ENCODE measurements around the gene MRPL44. TPM values are rescaled to one million over a fixed set of nuclear protein-coding genes. Genes with fewer than 3 reads are reported as not detected.

The MRPL44 gene
- 26.2 and 28.6 TPM in 2 replicates for total RNA-seq

DNA sequence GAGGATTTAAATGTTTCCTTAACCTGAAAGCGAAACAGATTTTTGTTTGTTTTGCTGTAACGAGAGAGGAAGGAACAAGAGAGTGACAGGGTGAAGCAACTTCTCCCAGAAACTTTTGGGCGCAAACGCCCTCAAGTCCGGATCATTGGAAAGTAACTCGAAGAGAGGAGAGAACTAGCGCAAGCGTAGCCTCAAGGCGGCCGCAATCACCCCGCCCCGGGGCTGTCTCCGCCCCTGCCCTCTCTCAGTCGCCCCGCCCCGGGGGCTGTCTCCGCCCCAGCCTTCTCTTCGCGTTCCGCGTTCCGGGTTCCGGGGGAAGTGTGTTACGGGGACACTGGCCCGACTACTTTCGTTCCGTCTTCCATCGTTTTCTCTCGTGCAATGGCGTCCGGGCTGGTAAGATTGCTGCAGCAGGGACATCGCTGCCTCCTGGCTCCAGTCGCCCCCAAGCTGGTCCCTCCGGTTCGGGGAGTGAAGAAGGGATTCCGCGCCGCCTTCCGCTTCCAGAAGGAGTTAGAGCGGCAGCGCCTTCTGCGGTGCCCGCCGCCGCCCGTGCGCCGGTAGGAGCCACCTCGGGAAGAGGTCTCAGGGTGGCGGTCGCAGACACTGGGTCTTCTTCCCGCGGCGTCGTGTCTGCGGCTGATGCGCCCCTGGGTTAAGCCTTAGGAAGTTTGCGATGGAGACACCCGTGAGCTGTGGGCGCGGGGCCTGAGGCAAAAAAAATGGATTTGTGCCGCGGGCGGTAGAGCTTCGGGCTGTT is at the start of gene MRPL44:
Gene MRPL44, plus strand, starts transcription at position 372 of the 760 bp plus-strand sequence. Its CDS starts 10 bp downstream, at position 382.
- peak; percentile 87 to 94 for DNase-seq (ENCODE audit: low read depth in 2 of 2)

DNA sequence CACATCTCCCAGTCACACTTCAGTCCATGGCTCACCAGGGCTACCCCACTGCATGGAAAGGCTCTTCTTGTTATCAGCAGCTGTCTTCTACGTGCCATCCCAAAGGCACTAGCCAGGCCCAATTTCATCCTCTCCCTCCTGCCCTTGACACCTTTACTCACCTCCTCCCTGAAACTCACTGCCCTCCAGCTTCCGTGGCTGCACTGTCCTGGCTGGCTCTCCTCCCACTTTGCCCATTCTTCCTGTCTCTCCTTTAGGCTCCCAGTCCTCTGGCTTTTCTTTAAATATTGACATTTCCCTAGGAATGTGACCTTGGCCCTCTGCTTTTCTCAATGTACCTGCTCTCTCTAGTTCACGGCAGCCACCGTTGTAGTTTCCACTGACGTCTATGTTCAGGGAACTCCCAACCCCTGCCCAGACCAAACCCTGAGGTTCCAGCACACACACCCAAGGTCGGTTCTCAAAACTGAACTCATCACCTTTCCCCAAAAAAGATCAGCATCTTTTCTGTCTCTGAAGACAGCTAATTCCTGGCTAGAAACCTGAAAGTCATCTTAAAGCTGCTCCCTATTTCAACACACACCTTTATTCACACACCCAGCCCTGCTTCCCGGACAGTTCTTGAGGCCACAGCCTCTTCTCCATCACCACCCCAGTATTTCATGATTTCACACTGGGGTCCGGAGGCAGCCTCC is 48.8 kb upstream of the MRPL44 start:
- no peak for DNase-seq (ENCODE audit: low read depth in 2 of 2)

DNA sequence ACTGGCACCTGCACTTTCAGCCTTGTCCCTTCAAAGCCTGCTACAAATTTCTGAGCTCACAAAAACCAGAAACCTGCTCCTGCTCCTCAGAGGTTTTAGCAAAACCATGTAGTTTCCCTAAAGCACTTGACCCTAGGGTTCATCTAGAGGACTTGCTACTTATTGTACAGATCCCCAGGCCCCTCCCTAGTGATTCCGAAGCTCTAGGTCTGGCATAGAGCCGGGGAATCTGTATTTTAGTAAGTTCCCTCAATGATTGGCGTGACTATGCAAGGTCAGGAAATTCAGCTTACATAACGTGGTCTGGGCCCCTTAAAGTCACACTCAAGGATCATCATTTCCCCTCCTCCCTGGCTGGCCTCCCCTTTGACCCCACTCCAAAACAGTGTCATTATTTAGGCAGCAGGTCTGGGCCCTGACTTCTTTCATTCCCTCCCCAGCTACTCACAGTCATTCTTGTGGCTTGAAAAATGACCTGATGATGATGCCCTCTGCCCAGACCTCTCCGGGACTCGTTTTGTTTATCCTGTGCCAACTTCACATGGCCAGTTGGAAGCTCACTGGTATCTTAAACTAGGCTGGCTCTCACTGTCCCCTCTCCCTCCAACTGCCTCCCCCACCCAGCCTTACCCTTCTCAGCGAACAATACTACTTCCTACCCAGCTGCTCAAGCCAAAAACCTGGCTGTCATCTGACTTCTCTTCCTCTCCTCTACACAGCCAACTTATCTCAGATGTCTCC is 48.1 kb upstream of the MRPL44 start:
- peak in 1 of 2 donors; percentile 31 for DNase-seq (ENCODE audit: low read depth in 2 of 2)

DNA sequence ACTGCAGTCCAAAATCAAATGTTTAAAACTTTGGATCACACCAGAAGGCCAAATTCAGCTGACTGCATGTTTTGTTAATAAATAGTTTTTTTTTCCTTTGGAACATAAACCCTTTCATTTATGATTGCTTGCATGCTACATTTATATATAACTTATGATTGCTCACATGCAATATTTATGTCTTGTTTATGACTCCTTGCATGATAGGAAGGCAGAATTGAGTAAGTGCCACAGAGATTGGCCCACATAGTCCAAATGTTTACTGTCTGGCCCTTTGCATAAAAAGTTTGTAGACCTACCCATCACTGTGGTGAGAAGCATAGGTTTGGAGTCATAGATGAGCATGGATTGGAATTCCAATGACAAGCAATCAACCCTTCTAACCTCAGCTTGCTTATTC is 42.9 kb upstream of the MRPL44 start:
- no peak for DNase-seq (ENCODE audit: low read depth in 2 of 2)

DNA sequence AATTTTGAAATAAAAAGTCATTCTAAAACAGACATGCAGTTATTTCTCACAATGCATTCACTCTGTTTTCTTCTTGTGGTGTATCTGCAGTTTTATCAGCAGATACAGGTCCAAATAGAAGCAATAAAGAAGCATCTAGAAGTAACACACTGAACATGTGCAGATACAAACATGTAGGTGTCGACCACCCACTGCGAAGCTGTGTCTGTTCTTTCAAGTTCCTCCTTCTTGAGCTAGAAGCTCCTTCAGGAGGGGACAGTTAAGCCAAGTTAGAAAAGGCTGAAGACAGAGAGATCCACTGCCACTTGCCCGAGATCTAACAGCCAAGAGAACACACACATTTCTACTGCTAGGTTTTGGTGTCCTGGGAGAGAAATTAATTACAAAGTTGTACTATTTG is 42.2 kb upstream of the MRPL44 start:
- DNase-seq (ENCODE audit: low read depth in 2 of 2), result no peak

DNA sequence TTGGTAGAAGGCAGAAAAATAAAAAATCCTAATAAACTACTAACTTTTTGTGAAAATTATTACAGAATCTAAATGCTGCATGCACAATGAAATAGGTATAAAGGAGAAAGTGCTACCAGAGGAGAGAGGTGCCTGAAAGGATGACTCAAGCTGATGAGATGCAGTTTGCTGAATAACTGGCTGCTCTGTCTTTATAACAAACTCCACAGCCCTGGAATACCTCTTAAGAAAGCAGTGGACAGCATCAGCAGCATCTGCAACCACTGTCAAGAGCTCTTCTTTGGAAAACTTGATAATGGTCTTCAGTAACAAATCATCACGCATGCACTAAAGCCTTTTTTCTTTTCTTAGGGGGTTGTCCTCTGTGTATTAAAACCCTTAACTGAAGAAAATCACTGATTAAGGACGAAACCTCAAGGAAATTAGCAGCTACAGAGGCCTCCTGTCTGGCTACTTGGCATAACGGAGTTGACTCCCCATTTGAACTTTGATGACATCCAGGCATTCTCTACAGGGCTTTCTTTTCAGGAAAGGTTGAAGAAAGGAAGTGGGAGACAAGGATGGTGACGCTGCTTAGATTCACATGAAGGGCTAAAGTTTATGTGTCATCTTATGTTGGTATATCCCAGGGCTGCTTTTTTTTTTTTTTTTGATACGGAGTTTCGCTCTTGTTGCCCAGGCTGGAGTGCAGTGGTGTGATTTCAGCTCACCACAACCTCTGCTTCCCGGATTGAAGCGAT is 40.9 kb upstream of the MRPL44 start:
- no peak for DNase-seq (ENCODE audit: low read depth in 2 of 2)

DNA sequence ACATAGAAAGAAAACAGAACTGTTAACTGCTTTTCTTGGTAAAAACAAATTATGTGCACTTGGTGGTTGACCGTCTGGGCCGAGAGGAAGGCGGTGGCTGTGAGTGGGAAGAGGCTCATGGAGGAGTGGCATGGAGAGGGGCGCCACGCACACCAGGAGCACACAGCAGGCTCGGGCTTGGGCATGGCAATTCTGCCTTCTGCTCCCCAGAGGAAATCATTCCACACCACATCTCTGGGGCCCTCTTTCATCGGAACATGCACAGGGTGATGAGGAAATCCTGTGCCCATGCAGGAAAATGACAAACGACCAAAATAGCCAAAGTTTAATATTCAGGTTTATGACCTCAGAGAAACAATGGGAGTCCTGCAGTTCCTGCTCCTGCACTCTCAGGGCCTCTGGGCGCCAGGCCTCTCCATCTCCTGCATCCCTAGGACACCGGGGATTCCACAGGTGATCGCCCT is 38.6 kb upstream of the MRPL44 start:
- peak; percentile 57 to 75 for DNase-seq (ENCODE audit: low read depth in 2 of 2)

DNA sequence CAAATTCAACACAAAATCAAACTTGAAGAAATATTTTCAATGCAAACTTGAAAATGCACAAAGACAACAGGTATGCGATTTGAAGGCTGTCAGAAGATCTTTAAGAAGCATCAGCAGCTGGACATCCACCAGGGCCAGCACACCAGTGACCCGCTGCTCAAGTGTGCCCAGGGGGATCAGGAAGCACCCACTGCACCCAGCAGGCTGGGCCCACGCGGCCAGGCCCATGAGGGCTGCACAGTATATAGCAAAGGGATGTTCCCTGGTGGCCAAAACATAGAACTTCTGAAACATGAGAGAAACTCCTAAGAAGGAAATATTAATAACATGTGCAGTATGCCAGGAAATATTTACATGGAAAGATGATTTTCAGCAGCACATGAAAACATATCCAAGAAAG is 37.2 kb upstream of the MRPL44 start:
- DNase-seq (ENCODE audit: low read depth in 2 of 2), result no peak

DNA sequence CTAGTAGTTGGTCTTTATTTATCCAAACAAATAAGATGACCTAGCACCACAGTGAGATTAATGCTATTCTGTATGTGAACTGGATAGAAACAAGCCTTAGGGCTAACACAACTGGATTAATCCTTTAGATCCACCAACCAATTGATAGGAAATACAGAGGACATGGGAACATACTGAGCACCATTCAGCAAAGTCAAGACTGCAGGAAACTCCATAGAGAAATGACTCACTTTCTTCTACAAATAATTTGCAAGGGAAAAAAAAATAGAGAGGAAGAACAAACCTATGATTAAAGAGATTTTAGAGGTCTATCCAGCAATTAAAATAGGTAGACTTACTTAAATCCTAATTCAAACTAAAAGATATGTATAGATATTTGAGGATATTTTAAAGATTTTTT is 36.1 kb upstream of the MRPL44 start:
- DNase-seq (ENCODE audit: low read depth in 2 of 2), result peak in 1 of 2 donors; percentile 43

DNA sequence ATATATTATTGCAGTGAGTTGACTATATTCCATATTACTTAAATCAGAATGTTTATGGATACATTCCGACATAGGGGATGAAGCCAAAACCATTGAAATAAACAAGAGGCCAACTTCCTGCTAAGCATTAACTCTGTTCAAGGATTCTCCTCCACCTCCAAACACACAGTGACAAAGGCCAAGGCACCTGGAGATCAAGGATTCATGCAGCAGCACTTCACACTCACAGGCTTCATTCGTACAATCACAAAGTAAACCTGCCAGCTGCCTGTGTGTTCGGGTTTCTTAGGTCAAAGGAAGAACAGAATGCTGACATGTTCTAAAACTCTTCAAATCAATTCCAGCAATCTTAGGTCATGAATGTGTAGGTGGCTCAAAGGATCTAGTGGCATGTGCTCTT is 35.0 kb upstream of the MRPL44 start:
- DNase-seq (ENCODE audit: low read depth in 2 of 2), result no peak

DNA sequence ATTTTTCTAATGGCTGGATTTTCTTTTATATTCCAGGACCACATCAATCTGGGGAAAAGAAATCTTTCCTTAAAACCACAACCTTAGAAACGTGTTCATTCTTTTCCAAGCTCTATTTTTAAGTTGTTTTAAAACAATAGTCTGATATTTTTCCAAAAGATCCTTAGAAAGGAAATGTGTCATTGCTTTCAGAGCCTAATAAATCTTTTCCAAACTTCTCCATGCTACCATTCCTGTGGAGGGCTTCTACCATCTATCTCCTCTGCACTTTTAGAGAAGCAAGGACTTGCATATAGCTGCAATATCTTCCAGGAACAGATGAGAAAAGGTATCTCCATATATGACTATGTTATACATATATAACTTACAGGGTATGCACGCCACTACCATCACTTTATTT is 33.3 kb upstream of the MRPL44 start:
- peak in 1 of 2 donors; percentile 63 for DNase-seq (ENCODE audit: low read depth in 2 of 2)

DNA sequence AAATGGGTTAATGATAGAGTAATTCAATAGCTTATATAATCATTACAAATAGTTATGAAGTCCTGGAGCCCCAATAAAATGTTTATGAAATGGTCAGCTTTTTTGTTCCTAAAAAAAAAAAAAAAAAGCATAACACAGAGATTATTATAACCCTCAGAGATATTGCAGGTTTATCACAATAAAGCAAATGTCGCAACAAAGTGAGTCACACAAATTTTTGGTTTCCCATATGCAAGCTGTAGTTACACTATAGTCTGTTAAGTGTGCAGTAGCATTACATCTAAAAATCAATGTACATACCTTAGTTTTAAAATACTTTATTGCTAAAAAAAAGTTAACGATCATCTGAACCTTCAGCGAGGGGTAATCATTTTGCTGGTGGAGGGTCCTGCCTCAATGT is 32.2 kb upstream of the MRPL44 start:
- DNase-seq (ENCODE audit: low read depth in 2 of 2), result no peak

DNA sequence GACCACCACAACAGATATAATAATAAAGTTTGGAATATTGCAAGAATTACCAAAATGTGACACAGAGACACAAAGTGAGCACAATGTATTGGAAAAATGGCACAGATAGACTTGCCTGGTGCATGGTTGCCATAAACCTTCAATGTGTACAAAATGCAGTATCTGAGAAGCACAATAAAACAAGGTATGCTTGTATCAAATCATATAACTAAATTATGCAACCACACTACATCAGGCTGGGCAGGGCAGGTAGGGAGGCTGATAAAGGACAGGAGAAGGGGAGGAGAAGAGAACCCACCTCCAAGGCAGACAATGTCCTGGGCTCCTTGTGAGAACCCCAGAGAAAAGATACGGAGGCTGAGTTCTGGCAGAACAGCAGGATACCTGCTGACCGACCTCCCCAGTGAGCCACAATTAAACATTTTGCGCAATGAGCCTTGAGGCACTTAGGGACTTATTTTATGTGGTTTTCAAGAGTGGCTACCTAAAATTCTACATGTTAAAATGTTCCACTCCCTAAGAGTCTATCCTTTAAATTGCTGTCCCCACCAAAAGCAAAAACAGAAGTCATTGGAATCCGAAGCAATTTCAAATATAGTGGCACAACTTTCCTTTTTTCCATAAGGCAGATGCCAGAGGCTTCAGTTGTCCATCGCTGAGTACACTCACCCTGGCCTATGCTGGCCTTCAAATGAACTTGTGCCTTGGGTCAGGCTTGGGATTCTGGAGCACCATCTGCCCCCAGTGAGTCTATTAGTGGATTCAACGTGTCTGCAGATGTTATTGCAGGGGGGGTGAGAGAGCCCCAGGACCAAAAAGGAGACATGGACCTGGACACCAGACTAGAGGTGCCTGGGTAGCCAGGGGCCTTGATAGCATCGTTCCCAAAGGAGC is 28.9 kb upstream of the MRPL44 start:
- DNase-seq (ENCODE audit: low read depth in 2 of 2), result no peak

DNA sequence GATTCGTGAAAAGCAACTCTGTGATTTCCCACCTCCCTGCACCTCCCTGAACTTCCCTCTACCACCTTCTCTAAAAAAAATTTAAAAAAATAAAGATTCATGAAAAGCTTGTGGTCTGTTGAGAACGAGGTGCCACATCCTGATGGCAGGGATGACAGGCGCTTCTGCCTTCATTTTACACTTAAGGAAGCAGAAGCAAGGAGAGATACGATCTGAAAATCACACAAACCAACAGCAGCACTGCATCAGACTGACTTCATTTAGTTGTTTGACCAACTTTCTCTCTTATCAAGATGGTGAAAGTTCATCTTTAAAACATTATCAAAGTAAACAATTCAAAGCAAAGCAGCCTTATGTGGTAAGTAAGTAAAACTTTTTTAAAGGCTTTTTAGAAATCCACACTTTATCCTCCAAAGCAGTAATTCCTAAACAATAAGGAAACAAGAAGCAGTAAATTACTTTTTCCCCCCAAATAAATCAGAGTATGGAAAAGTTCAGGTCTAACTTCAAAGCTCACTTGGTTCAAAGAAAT is 27.6 kb upstream of the MRPL44 start:
- no peak for DNase-seq (ENCODE audit: low read depth in 2 of 2)

DNA sequence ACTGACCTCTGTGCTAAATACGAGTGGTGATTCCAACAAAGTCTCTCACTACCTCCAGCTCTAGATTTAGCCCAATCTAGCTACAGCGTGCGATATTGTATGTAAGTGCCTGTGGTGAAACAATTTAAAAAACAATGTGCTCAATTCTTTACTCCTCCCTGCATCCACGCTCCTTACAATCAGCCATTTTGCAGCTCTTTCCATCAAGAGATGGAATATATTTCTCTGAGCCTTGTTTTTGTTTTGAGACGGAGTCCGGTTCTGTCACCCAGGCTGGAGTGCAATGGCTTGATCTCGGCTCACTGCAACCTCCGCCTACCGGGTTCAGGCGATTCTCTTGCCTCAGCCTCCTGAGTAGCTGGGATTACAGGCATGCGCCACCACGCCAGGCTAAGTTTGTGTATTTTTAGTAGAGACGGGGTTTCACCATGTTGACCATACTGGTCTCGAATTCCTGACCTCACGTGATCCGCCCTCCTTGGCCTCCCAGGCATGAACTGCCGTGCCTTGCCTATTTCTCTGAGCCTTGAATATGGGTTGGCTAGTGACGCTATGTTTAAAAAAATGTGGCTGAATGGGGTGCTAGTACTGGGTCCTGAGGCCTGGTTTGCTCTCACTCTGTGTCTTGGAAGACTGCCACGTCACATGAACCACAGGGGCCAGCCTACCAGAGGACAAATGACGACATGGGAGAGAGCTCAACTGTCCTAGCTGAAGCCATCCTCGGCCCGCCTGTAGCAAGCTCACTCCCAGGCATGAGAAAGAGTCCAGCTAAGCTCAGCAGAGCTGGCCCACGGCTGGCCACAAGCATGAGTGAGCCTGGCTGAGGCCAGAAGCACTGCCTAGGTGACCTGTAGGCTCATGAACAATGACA is 26.9 kb upstream of the MRPL44 start:
- DNase-seq (ENCODE audit: low read depth in 2 of 2), result peak in 1 of 2 donors; percentile 21

DNA sequence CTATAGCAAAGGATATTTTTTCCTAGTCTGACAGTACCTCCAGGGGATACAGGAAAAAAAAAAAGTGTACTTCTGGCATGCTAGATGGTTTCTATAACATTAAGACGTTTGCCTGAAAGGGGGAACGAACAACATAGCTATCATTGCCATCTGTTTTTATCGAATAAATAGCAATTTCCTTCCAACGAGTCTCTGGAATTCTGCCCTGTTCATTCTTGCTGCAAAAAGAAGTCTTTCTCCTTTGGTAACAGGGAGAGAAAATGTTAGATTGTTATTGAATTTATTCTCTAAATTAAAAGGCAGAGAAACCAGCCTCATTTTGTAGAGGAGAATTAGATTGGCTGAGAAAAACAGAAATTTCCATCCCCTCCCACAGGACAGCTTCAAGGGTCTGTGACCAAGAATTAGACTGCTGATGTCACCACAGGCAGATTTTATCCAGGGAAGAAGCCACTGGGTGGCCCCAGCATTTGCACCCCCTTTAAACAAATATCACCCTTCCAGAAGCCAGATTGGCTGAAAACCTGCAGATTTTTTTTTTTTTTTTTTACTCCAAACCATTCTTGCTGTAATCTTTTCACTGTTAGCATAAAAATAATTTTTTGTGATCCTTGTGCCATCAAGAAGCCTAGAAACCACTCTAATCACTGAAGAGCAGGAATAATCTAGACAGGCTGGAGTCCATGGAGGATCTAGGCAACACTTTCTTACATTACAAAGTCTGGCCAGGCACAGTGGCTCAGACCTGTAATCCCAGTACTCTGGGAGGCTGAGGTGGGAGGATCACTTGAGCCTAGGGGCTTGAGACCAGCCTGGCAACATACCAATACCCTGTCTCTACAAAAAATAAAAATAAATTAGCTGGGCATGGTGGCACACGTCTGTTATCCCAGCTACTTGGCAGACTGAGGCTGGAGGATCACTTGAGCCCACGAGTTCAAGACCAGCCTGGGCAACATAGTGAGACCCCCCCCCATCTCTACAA is 24.2 kb upstream of the MRPL44 start:
- no peak for DNase-seq (ENCODE audit: low read depth in 2 of 2)

DNA sequence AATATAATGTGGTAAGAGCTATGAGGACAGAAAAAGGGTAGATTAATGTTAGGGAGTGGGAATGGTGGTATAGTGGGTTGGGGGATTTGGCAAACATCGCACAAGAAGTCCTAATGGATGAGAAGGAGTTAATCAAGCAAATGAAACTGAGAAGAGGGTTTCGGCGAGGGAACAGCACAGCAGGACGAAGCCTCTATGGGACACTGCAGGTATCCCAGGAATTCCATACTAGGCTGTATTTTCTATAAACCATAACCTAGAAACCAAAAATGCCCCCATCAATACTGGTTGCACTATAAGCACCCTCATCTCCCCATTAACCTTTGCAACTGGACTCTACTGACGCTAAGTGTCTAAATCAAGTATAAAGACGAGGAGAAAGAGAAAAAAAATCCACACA is 22.4 kb upstream of the MRPL44 start:
- no peak for DNase-seq (ENCODE audit: low read depth in 2 of 2)
